NCI-H510A treated with DMSO at 0.1 percent for 48 hours (cell line): ENCODE measurements around the gene SCFD2.

Source experiments
- DNase-seq: peaks from one replicate; lab custom pipeline; 2025; lab: John Stamatoyannopoulos, UW

SCFD2 gene

DNA sequence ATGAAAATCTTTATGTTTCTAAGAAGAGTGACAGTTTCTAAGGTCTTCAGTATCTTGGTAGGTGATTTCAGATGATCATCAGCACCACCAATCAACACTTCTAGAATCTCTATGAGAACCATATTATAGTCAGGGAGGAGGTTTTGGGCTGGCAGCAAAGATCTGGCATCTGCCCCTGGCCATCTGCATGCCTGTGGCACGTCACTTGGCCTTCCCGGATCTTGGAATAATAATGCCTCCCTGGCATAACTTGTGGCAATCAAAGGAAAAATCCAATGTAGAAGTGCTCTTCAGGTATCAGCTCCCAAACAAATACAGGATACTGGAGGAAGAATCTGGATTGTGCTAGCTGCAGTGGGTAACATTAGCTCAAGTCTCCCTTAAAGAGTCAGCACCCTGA, 446.4 kb downstream of the SCFD2 start:
- no peak for DNase-seq

DNA sequence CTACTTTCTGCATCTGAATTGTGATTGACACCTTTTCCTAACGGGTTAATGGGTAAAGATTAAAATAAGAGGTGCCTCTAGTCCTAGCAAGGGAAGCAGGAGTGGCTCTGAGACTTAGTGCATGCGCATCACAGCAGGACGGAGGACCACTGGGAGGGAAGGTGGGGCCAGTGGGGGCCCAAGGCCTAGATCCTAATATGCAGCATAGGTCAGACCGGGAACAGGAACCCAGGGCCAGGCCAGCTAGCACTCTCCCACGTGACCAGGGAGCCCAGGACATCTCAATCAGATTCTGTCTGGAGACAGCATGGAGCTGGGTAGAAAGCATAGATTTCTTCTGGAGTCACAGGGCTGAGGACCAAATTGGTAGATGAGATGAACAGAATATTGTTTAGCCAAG, 448.0 kb downstream of the SCFD2 start:
- no peak for DNase-seq

DNA sequence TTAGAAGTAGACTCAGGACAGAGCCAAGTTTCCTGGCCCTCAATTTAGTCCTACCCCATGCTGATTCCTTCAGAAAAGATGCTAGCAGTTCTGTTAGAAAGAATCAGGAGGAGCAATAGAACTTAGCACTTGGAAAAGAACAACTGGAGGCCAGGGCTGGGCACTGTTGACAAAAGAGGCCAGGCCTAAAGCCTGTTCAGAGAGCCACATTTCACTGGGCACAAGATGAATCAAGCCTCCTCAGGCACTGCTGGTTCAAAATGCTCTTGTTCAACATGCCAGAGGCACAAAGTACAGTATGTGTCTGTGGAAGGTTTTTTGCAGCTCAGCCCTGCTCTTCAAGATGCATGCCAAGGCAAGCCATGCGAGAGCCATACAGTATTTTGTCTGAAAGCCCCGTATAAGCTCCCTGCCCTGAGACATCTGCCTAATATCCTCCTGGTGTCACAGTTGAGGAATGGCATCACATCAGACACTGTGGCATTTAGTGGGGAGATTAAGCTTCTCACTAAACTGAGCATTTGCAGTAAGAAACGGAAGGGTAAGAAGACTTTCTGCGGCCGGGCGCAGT, 450.0 kb downstream of the SCFD2 start:
- no peak for DNase-seq

DNA sequence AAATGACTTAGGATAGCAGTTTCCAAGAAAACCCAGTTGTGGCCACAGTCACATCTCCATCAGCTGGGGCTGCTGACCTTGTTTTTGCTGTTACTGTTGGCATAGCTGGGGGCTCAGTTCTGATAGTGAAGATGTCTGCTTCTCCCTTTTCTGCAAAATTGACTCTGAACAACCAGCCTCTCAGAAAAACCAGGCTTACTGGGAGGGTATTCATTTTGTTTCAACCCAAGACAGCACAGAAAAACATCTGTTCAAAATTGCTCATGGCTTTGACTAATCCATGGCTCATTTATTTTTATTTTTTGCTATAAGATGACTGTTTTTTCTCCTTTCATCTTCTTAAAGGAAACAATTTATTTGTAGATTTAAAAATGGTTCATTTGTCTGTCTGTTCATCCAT, 450.7 kb downstream of the SCFD2 start:
- DNase-seq = no peak

DNA sequence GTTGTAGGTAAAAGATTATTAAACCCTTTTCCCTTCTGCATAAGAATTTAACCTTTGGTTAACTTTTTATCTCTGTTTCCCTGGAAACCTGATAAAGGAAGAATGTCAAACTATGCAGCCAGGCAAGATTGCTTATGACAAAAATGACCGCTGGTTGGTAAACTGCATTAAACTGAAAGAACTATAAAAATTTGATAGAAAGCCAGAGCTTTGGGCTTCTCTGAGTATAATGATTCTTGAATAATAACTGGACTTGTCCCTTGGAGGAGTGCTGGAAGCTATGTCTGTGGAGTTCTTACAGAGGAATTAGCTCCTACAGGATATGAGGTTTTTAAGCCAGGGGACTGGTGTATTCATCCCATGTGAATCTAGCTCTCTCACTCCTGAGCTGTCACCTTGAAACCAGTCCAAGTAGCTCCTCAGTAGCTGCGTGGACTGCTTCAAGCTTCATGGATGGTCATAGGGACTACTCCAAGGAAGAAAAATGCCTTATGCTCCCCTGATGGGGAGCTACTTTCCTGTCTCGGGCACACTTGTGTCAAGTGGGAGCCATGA, 451.7 kb downstream of the SCFD2 start:
- no peak for DNase-seq

DNA sequence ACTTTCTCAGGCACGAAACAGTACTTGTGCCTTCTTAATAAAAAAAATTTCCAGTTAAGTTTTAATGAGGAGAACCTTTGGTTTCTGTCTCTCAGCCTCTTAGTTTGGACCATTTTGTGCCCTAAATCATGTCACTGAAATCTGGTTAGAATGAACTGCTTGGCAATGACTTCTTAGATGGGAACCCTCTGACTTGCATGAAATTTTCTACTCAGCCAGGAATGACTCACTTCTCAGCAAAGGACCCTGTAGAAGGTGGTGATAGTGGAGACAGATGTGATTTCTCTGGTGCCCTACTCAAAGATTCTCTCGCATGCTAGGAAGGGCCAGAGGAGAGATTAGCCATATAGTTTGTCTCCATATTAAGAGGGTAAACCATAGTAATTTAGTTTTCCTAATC, 453.3 kb downstream of the SCFD2 start:
- no peak for DNase-seq

DNA sequence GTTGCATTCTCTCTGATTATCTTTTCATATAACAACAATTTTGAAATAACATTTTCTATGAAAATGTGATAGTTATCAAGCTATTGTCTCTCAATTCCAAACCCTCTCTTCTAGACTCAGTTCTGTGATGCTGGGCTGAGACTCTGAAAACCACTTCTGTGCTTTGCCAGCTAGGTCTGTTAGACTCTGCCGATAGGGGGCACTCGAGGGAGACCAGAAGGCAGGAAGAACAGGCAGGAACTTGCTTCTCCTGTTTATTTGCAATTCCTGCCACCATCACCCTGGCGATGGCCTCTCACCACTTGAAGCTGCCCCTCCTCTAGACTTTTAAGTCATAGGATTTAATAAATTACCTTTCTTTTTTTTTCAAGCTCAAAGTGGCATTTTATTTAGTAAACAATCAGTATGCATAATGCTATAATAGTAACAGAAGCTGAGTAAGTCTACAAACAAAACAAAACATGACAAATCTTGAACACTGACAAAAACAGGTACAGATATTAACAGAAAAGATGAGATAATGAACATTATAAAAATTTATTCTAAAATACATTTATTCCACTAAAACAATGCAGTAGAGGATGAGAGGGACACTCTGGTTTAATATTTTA, 454.1 kb downstream of the SCFD2 start:
- DNase-seq = peak; percentile 81

DNA sequence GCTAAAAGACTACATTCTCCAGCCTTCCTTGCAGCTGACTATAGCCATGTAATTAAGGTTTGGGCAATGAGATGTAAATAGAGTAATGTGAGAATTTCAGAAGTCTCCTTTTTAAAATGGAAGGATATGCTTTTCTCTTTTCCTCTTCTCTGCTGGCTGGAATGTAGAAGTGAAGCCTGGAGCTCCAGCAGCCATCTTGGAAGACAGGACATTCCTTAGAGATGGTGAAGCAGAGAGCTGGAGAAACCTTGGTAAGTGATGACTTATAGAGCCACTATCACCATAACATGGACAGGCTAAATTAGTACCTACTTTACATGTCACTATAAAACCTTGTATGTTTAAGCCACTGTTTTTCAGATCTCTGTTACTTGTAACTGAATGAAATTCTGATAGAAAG, 455.7 kb downstream of the SCFD2 start:
- DNase-seq = no peak

DNA sequence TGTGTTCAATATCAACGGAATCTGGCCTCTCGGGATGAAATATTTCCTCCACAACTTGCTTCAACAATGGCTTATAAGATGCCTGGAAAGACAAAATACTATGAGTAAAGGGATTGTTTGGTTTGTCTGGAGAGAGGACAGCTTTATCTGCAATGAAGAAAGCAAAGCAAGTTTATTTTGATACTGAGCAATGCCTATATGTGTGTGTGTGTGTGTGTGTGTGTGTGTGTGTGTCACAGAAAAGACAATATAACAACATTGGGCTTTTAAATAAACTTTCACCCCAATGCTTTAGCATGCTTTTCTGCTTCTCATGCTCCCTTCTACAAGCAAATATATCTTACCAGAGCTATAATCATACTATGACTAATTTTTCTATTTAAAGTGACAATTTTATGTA, 458.4 kb downstream of the SCFD2 start:
- no peak for DNase-seq

DNA sequence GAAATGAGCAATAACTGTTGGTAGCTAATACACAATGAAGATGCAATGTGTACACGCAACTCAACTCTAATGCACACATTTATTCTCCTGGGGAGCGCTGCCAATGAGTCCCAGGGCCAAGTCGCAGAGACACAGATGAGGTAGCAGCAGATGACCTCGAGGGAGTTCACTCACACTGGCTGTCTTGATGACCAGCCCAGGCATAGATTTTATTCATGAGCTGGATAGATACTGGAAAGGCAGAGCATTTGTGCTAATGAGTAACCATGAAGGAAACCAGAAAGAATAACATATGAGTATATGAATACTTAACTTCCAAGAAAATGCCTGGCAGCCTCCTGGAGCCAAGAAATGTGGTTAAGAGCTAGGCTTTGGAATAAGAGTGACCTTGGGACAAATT, 461.4 kb downstream of the SCFD2 start:
- DNase-seq = no peak

DNA sequence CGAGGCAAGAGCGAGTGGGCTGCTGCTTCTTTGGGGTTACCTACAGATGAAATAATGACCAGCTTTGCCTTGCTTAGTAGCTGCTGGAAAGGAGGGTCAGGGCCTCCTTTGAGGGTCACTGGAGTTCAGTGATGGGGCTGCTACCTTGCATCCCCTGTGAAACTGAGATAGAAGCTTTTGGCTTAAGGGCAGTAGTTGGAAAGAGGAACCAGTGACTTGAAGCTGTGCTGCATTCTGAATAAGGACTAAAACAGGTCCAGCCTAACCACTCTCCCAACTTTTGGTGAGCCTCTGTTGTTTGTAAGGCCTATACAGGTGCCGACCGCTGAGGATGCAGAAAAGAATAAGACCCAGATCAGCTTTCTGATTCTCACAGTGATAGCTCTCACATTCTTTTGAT, 462.6 kb downstream of the SCFD2 start:
- DNase-seq = no peak

DNA sequence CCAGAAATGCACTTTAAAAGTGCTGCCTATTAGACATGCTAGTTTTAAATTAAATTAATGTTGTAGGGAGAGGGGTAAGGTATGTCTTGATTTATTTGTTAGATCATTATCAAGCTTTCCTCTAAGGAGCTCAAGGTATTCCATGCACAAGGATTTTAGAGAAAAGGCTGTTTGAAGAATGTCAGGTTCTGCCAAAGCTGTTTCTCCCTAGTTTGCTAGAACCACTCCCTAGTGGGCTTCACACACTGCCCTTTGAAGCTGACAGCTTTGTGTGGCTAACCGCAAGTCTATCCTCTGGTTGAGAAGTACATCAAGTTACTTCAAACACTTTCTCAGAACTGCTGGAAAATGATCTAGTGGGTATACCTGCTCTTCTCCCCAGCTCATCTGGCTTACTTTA, 471.4 kb downstream of the SCFD2 start:
- no peak for DNase-seq

DNA sequence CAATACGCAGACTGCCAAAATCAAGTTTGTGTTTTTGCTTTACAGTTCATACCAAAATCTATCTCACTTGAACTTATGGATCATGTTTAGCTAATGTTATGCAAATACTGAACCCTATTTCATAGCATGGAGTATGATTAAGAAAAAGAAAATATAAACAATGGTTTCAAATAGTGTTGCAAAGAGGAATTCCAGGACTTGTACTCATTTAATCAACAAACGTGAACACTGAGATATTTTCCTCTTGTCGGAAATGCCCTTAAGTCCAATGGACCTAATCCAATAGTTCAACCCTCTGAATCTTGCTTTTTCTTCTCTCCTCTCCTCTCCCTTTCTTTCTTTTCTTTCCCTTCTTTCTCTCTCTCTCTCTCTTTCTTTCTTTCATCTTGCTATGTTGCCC, 473.0 kb downstream of the SCFD2 start:
- DNase-seq = no peak

DNA sequence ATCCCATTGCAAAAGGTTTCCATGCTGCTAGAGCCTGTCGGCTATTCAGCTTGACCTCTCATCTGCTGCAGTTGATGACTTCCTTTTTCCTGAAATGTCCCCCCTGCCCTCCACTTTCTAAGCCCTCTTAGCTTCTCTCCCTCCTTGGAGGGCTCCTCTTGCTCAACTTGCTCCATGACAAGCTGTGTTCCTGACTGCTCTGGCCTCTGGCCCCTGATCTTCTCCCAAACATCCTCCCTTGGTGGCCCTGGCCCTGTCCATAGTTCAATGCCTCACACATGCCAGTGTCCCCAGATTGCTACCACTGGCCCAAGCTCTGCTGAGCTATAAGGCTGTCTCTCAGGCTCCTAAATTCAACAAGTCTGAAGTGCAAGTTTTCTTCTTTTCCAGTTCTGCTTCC, 474.1 kb downstream of the SCFD2 start:
- DNase-seq = no peak

DNA sequence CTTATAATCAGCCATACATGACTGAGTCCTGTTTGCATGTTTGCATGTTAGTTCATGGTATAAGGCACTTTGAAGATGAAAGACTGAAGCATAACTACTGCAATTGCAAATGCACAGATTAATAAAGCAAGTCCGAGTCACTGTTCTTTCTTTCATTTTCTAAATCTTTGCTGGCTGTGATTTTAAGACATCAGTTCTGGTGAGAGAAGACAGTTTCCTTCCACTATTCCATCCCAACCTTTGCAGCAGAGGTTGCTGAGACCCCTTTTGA, 475.4 kb downstream of the SCFD2 start:
- DNase-seq = no peak

DNA sequence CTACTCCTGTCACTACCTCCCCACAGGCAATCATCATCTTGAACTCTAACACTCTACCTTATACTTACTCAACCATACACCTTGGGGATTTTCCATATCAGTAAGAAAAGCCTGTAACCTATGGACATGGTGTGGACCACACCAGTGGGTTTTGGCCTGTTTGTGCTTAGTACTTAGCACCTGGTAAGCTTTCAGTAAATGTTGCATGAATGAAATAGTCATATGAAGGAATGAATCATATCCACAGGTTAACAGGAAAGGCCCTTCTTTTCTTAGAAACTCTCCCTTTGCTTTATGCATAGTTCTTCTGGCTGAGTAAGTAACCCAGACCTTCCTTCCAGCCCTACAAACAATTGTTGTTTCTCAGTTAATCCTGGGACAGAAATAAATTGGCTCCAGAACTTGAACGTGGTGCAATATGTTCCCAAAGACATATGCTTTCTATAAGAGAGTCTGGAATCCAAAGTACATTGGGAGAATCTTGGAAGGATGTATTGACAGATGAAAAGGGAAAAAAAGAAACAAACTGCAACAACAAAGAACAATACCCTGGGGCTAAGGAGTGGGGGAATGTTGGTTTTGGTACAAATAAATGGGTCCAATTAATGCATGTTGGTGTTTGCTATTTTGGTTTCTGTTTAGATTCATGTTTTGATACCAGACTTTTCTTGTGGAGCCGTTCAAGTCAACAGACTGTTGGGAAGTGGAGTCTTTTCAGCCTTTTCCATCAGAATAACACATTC, 475.9 kb downstream of the SCFD2 start:
- DNase-seq = no peak

DNA sequence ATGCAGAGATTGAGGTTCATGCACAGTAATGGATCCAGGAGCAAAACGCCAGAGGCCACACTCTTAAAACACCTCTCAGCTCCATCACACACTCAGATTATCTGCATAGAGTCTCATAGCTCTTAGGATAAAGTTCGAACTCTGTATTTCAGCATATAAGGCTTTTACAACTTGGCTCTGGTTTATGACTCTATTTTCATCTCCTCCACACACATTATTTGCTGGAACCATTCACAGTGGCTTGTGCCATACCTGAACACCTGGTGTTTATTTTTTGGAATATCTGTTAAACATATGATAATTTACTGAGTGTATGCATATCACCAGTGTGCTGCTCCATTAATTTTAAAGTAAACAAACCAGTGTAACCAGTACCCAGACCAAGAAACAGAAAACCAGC, 476.5 kb downstream of the SCFD2 start:
- DNase-seq = peak; percentile 63

DNA sequence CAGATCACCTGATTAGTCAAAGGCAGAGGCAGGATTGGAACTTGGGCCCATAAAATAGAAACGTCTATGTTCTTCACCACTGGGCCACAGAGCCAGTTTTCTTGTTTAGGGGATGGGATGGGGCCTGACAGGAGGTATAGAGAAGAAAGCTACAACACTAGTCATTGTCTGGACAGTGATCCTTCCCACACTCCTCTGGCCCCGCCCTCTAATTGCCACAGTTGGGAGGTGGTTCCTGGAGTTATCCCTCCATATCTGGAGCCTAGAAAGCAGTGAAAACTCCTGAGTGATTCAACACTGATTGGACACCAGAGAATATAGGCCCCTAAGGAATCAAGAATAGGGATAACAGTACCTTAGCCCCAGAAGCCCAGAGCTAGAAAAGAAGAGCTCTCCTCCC, 480.9 kb downstream of the SCFD2 start:
- DNase-seq = no peak

DNA sequence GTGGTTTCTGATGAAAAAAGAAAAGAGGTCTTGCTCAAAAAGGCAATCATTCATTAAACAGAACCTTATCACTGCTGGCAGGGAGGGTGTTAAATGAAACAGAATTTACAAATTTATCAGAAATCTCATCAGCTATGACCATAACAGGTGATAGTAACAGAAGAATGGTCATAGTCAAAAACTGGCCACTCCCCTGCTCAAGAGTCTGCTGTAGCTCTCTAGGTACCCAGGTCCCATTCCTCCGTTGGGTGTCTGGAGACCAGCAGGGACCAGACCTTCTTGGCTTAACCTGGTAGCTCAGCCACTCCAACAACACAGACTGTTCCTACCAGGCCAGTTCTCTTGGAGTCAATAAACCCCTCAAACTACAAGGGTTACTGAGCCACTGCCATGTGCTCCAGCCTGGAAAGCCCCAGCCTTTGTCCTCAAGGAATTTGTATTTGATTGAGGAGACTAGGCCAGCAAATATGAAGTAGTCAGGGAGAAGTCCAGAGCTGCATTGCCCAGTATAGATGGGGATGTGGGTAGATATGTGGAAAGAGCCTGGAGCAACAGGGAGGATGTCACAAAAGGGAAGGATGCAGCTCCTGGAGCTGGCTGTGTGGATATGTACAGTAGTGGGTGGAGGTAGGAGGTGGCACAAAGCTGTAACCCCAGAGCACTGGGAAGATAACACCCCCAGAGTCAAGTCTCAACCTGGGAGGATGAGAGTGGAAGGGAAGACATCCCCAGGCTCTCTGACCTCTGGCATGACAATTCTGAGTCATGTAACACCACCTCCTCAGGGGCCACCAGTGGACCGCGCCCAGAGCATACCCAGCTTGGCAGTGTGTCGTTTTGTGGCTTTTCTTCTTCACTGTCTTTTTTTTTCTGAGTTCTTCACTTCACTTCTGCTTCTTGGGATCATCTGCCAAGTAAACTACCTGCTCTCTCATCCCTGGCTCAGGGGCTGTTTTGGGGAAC, 481.9 kb downstream of the SCFD2 start:
- DNase-seq = no peak

DNA sequence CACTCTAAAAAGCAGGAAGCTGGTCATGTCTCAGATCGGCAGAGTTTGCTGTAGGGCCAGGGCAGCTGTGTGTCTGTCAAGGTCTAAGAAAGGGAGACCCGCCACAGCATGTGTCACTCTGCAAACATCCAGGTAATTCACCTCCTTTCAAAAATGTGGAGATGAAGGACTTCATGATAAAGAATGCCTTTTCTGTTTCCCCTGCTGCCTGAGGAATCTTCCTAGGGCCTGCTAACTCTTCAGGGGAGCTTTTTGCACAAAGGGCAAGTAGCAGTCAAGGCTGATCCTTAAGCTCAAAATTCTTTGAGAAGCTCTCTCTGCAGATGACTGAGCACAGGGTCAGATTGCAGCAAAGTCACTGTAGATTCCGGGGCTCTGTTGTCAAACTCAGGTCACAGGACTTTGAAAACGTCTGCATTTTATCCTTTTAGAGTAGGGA, 482.7 kb downstream of the SCFD2 start:
- DNase-seq = no peak

DNA sequence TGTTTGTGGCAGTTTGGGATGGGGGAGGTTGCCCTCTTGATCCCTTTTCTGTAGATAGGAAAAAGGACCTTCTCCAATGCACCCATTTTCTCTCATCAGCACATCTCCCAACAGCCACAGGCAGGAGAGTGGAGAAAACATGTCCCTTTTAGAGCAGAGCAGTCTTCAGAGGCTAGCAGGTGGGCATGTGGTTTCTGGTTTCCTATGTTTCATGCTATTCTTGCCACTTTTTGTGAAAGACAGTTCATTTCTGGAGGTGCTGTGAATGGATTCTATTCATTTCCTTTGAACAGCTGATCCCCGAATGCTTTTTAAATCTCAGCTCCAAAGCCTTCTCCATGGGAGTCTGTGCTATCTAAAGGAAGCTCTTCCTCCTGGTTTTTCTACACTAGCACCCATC, 484.9 kb downstream of the SCFD2 start:
- DNase-seq = no peak

DNA sequence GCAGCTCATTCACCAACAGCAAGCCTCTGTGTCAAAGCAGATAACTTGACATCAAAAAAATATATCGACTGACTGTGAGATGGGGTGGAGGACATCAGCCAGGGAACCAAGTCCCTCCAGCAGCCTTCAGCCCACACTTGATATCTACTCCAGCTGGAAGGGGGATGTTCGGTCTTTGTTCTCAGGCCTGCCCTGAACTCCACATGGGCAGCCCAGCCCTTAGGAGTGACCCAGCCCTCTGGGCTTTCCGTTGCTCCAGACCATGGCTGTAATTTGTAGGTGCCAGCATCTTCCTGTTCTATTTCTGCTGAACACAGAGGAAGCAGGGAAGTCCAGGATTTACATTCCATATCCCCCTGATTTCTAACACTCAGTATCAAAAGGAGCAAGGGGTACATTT, 486.4 kb downstream of the SCFD2 start:
- DNase-seq = no peak

DNA sequence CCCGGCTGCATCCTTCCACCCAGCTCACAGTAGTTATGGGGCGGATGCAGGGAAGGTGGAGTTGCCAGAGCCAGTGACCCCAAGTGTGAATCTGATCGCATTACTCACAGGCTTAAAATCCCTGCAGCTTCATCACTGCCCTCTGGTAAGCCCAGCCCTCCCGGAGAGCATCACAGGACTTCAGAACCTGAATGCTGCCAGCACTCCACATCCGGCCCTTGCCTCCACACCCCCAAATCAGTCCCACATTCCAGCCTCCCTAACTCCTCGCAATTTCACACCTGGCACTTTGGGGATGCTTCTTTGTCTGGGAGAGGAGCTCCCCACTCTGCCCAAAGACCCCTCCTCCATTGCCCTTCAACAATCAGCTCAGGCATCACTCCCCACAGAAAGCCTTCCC, 488.2 kb downstream of the SCFD2 start:
- DNase-seq = no peak
